Epithelial cell of umbilical artery (primary cell): ENCODE measurements around the gene RRH. TPM values are rescaled to one million over a fixed set of nuclear protein-coding genes. Genes with fewer than 3 reads are reported as not detected.

Source experiments
- total RNA-seq: library from RNA; depleted of rRNA; stranded (reverse); fragments of >200 nt; gene quantifications from 2 replicates; pipeline ENCODE4 v1.2.3, GENCODE V29; 2014

Gene RRH, protein sequence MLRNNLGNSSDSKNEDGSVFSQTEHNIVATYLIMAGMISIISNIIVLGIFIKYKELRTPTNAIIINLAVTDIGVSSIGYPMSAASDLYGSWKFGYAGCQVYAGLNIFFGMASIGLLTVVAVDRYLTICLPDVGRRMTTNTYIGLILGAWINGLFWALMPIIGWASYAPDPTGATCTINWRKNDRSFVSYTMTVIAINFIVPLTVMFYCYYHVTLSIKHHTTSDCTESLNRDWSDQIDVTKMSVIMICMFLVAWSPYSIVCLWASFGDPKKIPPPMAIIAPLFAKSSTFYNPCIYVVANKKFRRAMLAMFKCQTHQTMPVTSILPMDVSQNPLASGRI
- not detected in 2 replicates for total RNA-seq

DNA sequence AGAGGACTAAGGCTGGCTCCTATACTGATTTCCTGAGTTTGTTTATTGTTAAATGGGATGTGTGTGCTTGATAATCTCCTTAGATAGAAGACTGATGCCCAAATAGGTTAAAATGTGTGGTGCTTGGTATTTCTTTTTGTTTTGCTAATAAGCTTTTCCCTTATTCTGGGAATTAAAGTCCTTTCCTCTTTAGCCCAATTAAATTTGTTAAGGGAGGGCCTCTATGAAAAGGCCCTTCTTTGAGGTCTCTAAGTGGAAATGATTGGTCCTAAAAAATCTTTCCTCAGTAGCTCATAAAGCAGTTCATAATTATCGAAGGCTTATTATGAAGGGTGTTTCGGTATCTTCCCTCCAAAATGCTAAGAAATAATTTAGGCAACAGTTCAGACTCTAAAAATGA is at the start of gene RRH:
Gene RRH (plus strand): TSS at position 301 of the 400 bp plus-strand sequence. CDS start 56 bp downstream, at position 357.

DNA sequence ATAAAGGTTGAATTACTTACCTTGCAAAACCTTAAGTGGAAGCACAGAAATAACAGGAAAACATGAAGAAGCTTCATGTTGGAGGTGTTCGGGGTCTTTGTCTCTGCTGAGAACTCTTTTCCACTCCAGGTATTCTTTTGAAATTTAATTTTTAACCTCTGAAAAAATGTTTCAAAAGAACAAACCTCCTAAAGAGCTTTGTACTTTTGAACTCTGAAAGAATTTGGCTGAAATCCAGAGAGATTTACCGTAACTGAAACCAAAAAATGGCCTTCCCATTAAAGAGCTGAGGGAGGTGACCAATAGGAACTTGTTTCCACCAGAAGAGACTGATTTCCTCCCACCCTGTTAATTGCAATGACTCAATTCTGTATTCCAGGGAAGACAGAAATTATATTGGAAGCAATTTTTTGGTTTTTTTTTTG is 25.9 kb upstream of the RRH start, which contains the start of gene CFI:
Gene CFI (minus strand): TSS at position 105 of the 425 bp plus-strand sequence. CDS start 28 bp downstream, at position 77.

DNA sequence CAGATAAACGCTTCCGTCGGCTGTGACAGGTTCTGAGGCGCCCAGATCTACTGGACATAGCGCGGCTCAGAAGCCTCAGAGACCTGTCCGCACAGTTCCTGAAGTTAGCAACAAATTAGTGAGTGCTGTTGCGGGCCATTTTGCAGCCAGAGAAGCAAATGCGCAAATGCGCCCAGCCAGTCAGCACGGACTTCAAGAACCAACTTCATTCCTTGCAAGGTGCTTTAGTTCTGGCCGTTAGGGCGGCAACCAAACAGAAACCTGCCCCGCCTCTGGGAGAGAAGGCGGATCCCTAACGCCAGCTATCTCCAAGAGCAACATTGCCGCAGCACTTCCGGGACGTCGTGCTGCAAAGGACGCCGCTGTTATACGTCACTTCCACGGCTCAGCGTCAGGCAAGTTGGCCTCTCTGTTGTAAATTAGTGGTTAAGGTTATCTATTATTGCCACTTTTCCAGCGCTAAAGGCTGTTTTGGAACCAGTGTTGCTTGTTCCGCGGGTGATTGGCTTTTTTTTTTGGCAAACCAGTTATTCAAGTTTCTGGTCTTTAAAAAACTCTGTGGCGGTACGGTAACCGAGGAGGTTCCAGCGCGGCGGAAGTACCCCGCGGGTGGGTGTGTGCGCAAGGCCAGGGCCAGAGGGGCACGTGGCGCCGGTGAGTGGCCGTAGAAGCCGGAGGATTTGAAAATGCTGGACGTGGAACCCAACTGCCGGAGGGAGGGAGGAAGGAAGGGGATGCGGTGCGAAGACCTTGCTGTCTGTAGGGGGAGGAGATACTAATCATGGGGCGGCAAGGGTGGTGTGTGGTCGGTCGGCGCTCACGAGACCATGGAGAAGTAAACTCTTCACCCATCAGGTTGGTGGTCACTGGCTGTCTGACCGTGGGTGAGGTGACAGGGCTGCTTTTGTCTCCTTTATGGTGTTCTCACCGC is 12.4 kb upstream of the RRH start, which contains the start of gene GAR1:
Gene GAR1 (plus strand): TSS at position 612 of the 931 bp plus-strand sequence. CDS start 403 bp downstream, outside the sequence.

DNA sequence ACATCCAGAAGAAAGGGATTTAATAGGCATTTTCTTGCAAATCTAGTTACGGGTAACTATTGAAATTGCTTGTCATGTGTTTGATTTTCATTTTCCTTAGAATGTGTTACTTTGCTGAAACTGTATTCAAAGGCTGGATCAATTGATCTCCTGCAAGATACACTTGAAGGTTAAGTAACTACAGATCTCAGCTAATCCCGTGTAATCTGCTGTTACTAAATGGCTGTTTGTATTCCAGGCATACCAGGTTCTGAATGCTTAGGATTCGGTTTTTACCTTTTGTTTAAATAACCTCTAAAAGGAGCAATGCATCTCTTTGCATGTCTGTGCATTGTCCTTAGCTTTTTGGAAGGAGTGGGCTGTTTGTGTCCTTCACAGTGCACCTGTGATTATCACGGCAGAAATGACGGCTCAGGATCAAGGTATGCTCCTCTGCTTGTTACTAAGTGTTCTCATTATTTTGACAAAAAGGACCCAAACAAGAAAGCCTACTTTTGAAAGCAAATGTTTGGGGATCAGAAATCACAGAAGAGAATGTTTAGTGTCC is 20.2 kb downstream of the RRH start, which contains the start of gene LRIT3:
Gene LRIT3 (plus strand): TSS at position 212 of the 547 bp plus-strand sequence. CDS start 95 bp downstream, at position 307.

Other genes with a start within 250 kb of the RRH start
- 68.9 and 79.0 TPM in 2 replicates for gene CASP6, start 124.5 kb upstream of the RRH start, total RNA-seq
- 9.3 and 14.9 TPM in 2 replicates for gene PLA2G12A, start 97.9 kb upstream of the RRH start, total RNA-seq
- gene CFI, start 26.0 kb upstream of the RRH start, total RNA-seq = 8.8 and 37.5 TPM in 2 replicates
- gene GAR1, start 12.2 kb upstream of the RRH start, total RNA-seq = 4.0 and 5.5 TPM in 2 replicates
- gene LRIT3, start 20.1 kb downstream of the RRH start, total RNA-seq = not detected in 2 replicates
- gene EGF, start 84.9 kb downstream of the RRH start, total RNA-seq = under 0.01 and 0.15 TPM in 2 replicates